Stimulated activated CD8-positive, alpha-beta memory T cell treated with anti-CD3 and anti-CD28 coated beads, Interleukin-12 subunit alpha, Interleukin-12 subunit beta, amount 100 ng/mL, for 1 hour (primary cell): Measurements from ENCODE around the gene NDOR1.
"Not testable (repeated sequence)": the region's sequence is repeated elsewhere in the genome, so short reads cannot be mapped to it uniquely, and the experiment has no call there.

Source experiments
- DNase-seq: peaks from one replicate; pipeline ENCODE4 v3.0.0-alpha.2; 2020; ENCODE audit warnings: low read depth

Gene NDOR1

GRCh38 chr9:137231372-137232039, 26.0 kb downstream of the NDOR1 start:
- DNase-seq = no peak

DNA sequence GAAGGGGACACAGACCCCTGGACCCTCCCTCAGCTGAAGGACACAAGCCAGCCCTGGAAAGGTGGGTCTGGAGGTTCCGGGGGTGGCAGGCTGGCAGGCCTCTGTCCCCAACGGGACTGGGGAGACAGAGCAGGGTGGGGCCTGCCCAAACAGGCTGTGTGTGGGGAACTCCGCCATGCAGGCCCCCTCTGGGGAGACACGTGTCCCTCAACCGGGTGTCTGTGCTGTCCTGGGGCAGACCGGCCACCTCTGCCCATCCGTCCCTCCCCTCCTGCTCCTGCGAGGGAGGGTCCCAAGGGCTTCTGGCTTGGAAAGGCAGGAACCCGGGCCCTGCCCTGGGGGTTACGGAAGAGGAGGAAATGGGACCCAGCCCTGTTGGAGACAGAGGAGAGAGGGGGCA, 26.6 kb downstream of the NDOR1 start:
- DNase-seq = no peak

- DNase-seq = no peak
These were observed 27.0 kb downstream of the NDOR1 start for GRCh38 chr9:137232510-137232909.

DNA sequence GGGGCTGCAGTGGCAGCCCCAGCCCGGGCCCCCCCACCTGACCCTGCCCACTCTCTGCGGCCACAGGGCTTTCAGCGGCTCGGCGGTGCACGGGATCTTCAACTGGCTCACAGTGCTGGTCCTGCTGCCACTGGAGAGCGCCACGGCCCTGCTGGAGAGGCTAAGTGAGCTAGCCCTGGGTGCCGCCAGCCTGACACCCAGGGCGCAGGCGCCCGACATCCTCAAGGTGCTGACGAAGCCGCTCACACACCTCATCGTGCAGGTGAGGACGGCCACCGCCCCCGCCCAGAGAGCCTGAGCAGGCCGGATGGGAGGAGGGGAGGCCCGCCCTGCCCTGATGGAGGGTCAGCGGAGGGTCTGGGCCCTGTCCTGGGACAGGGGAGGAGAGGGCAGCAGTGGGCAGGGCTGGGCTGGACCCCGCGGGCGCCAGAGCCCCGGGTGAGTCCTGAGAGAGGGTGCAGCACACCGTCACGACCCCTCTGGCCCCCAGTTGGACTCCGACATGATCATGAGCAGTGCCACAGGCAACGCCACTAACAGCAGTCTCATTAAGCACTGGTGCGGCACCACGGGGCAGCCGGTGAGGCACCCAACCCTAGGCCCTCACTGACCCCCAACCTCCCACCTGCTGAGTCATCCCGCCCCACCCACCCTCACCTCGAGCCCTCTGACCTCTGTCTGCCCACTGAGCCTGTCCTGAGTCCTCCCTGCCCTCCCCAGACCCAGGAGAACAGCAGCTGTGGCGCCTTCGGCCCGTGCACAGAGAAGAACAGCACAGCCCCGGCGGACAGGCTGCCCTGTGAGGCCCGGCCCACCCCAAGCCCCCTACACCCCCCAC, 27.9 kb downstream of the NDOR1 start:
- no peak for DNase-seq

GRCh38 chr9:137234055-137234697, 28.7 kb downstream of the NDOR1 start:
- DNase-seq = no peak

GRCh38 chr9:137234758-137235423, 29.4 kb downstream of the NDOR1 start:
- no peak for DNase-seq

- DNase-seq = no peak
These were observed 30.1 kb downstream of the NDOR1 start for GRCh38 chr9:137235424-137236237.

- DNase-seq = peak; percentile 84
These were observed 30.9 kb downstream of the NDOR1 start for GRCh38 chr9:137236238-137236935.

- DNase-seq = no peak
These were observed 31.5 kb downstream of the NDOR1 start for GRCh38 chr9:137236936-137237421.

DNA sequence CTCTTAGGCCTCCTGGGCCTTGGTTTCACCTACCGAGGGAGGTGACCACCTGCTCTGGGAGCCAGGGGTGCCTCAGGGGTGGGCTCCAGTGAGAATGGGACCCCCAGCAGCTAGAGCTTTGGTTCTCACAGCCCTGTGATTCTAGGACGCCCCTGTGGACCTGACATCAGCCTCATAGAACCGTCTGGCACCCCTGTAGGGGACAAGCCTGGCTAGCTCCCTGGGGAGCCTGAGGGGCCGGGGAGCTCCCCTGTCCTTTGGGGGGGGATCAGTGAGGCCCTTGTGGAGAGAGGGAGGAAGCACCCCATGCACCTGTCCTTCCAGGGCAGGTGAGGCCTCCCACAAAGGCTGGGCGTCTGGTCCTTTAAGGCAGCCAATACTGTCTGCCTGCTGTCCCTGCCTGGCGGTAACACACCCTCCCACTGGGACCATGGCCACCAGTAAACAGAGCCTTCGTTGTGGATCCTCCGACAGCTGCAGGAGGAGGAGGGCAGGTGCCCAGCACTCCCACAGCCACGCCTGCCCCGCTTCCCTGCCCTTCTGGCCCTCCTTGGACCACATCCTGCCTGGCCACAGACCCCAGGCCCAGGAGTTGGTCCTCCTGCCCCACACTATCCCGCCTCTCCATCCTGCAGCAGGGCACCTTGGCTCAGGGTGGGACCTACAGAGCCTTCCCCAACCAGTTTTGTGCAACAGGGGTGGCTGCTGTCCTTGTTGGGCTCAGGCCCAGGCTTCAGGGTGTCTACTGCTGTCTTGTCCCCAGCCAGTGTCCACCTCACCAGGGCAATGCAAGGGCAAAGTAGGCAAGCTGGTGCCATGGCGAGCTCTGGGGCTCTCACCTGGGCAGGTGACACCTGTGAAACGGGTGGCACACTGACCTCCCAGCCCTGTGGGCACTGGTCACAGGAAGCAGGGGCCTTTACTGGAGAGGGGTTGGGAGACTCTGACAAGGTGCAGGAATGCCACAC, 32.5 kb downstream of the NDOR1 start:
- no peak for DNase-seq

DNA sequence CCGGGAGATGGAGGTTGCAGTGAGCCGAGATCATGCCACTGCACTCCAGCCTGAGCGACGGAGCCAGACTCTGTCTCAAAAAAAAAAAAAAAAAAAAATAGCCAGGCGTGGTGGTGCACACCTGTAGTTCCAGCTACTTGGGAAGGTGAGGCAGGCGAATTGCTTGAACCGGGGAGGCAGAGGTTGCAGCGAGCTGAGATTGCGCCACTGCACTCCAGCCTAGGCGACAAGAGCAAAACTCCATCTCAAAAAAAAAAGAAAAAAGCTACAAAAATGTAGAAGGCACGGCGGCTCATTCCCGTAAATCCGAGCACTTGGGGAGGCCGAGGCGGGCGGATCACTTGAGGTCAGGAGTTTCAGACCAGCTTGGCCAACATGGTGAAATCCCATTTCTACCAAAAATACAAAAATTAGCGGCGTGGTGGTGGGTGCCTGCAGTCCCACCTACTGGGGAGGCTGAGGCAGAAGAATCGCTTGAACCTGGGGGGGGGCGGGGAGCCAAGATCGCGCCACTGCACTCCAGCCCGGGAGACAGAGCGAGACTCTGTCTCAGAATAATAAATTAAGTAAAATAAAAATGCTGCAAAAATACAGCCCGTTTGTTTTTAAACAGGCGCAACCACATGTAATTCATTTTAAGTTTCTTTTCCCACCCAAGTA, 34.2 kb downstream of the NDOR1 start:
- DNase-seq = not testable (repeated sequence)

DNA sequence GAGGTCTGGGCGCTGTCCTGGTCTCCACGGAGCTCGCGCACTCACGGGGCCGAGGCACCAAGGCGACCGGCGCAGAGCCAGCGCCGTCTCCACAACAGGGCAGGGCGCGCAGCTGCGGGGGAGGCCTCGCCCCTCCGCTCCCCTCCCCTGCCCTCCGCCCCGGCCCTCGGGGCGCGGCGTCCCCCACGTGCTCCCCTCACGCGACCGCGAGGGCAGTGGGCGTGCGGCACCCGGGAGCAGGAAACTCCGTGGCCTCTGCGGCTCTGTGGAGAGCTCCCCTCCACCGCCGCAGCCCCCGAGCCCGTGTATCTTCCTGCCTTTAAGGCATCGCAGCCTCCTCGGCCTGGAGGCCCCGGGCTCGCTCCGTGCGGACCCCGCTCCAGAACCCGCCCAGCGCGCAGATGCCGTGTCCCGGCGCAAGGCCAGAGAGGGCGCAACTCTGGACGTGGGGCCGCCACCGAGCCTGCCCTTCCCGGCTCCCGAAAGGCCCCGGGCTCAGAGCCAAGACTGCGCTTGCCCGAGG, 34.9 kb downstream of the NDOR1 start:
- peak; percentile 33 for DNase-seq

GRCh38 chr9:137240841-137241489, 35.5 kb downstream of the NDOR1 start, which contains the start of gene TUBB4B:
Gene TUBB4B (plus strand): TSS chr9:137241287. CDS start chr9:137241361, 74 bp downstream.
- DNase-seq = peak; percentile 96

DNA sequence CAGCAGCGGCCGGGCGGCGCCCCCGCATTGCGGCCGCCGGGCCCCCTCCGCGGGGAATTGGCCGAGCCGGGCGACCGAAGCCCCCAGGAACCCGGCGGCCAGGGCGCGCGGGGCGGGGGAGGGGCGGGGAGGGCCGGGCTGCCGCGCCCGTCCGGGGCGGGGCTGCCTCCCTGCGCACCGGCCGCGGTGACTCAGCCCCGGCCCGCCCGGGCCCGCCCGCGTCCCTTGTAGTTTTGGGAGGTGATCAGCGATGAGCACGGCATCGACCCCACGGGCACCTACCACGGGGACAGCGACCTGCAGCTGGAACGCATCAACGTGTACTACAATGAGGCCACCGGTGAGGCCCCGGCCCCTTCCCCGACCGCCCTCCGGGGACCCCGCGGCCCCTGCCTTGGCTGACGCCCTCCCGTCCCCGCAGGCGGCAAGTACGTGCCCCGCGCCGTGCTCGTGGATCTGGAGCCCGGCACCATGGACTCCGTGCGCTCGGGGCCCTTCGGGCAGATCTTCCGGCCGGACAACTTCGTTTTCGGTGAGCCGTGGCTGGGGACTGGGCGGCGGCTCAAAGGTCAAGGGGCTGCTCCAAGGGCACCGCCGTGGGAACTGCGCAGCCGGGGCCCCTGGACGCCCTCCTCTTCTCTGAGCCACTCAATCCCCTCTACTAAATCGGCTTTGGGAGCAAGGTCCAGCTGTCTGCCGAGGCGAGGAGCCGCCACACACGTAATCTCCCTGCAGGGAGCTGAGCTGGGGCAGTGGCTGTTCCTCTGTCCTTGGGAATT, 36.2 kb downstream of the NDOR1 start:
- DNase-seq = peak; percentile 63

GRCh38 chr9:137242269-137243203, 37.0 kb downstream of the NDOR1 start:
- DNase-seq = no peak

- DNase-seq = not testable (repeated sequence)
These were observed 37.7 kb downstream of the NDOR1 start for GRCh38 chr9:137243266-137243625.
